ENCODE results near the gene DUSP14.

DUSP14 gene

DNA sequence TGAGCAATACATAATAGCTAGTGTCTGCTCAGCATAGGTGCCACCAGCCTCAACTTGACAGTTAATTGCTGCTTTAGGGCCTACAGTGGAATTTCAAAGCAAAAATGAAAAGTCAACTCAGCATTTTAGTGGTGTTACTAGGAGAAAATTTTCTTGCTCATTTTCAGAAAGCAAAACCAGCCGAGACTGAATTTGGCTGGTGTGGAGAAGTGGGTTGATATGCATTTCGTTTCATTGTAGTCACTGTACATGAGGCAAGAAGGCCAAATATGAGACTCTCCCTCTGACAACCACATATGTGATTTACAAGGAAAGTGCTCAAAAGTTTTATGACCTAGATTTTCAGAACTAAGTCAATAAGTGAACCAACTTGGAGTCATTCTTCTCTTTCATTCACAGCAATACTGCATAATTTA is 54.0 kb downstream of the DUSP14 start:
- H3K9me2 ChIP-seq (replicated peaks; ENCODE audit: control insufficient read depth, low read length) = no peaks in the 10 kb centered on the region
- peaks cover 47% of the 10 kb centered on the region for H3K79me2 ChIP-seq (ENCODE audit: control insufficient read depth, low read length)
- H3K9me3 ChIP-seq (ENCODE audit: control insufficient read depth, insufficient read depth, low read length) = no peaks in the 10 kb centered on the region
- H3K27me3 ChIP-seq (ENCODE audit: control insufficient read depth, low read length) = no peaks in the 10 kb centered on the region
- H3K36me3 ChIP-seq (ENCODE audit: control insufficient read depth, low read length) = peaks cover 89% of the 10 kb centered on the region
- H3K4me1 ChIP-seq (ENCODE audit: control insufficient read depth, low read length) = no peaks in the 10 kb centered on the region
- TF ChIP-seq, protein P1, sequence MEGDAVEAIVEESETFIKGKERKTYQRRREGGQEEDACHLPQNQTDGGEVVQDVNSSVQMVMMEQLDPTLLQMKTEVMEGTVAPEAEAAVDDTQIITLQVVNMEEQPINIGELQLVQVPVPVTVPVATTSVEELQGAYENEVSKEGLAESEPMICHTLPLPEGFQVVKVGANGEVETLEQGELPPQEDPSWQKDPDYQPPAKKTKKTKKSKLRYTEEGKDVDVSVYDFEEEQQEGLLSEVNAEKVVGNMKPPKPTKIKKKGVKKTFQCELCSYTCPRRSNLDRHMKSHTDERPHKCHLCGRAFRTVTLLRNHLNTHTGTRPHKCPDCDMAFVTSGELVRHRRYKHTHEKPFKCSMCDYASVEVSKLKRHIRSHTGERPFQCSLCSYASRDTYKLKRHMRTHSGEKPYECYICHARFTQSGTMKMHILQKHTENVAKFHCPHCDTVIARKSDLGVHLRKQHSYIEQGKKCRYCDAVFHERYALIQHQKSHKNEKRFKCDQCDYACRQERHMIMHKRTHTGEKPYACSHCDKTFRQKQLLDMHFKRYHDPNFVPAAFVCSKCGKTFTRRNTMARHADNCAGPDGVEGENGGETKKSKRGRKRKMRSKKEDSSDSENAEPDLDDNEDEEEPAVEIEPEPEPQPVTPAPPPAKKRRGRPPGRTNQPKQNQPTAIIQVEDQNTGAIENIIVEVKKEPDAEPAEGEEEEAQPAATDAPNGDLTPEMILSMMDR (IDR thresholded peaks at IDR 0.05; ENCODE audit: low read depth, low read length, poor library complexity, severe bottlenecking) = no peak
- H3K4me2 ChIP-seq (ENCODE audit: low read length) = no peak overlapping the region
- peaks cover 3% of the 10 kb centered on the region; the same call in 1 of the 2 replicates for H4K20me1 ChIP-seq (ENCODE audit: control insufficient read depth, insufficient read depth, low read depth, low read length)
- H3F3A ChIP-seq (ENCODE audit: control insufficient read depth, insufficient read depth) = no peaks in the 10 kb centered on the region
- H3K27ac ChIP-seq (ENCODE audit: low read depth, low read length) = no peak overlapping the region
- no peak overlapping the region for H3K4me3 ChIP-seq (ENCODE audit: low read length)

DNA sequence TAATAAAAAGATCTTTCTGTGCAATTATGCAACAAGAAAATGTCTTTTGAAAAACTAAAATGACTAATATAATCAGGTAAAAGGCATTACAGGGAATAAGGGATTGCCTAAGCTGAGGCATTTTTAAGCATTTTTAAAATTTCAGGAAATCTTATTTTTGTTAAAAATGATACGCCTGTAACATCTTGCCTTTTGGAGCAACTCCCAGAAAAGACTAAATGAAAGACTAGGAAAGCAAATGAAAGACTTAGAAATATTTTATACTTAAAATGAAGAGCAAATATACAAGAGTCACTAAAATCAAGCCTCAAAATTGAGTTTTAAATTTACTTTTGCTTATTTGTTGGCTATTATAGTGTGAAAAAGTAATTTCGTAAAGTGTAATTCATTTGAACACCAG is 55.8 kb downstream of the DUSP14 start:
- Histone ChIP-seq H4K20me1 (ENCODE audit: control insufficient read depth, insufficient read depth, low read depth, low read length) (peaks cover 3% of the 10 kb centered on the region; the same call in 1 of the 2 replicates), H3F3A (ENCODE audit: control insufficient read depth, insufficient read depth) (no peaks in the 10 kb centered on the region), H3K4me1 (ENCODE audit: control insufficient read depth, low read length) (no peaks in the 10 kb centered on the region), H3K36me3 (ENCODE audit: control insufficient read depth, low read length) (peaks cover 83% of the 10 kb centered on the region), H3K4me3 (ENCODE audit: low read length) (no peak overlapping the region), H3K9me2 (replicated peaks; ENCODE audit: control insufficient read depth, low read length) (no peaks in the 10 kb centered on the region), H3K27me3 (ENCODE audit: control insufficient read depth, low read length) (no peaks in the 10 kb centered on the region), H3K4me2 (ENCODE audit: low read length) (no peak overlapping the region), H3K27ac (ENCODE audit: low read depth, low read length) (no peak overlapping the region), H3K9me3 (ENCODE audit: control insufficient read depth, insufficient read depth, low read length) (no peaks in the 10 kb centered on the region), H3K79me2 (ENCODE audit: control insufficient read depth, low read length) (peaks cover 63% of the 10 kb centered on the region)
- TF ChIP-seq, protein P1 (IDR thresholded peaks at IDR 0.05; ENCODE audit: low read depth, low read length, poor library complexity, severe bottlenecking) = no peak
- no peak for TF ChIP-seq EZH2phosphoT487 (IDR thresholded peaks at IDR 0.05; ENCODE audit: borderline replicate concordance, low read length)

DNA sequence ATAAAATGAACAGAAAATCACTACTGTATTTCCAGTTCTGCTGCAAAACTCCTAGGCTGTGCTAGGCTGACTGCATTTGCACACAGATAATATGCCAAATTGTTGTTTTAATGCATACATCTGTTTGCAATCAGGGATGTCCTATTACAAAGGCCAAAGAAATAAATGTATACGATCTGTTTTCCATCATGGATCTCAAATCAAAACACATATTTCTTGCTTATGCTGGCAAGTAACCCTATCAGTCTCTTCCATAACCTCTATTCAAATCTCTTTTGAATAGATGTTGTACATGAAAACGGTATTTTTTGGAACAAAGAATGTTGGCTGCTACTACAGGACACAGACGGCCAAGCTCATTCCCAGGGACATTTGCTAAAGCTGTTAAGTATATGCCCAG is 56.6 kb downstream of the DUSP14 start:
- H3K9me2 ChIP-seq (replicated peaks; ENCODE audit: control insufficient read depth, low read length) = no peaks in the 10 kb centered on the region
- peaks cover 83% of the 10 kb centered on the region for H3K36me3 ChIP-seq (ENCODE audit: control insufficient read depth, low read length)
- no peaks in the 10 kb centered on the region for H3F3A ChIP-seq (ENCODE audit: control insufficient read depth, insufficient read depth)
- H3K27ac ChIP-seq (ENCODE audit: low read depth, low read length) = no peak overlapping the region
- TF ChIP-seq, protein P1 (IDR thresholded peaks at IDR 0.05; ENCODE audit: low read depth, low read length, poor library complexity, severe bottlenecking) = no peak
- no peak for TF ChIP-seq EZH2phosphoT487 (IDR thresholded peaks at IDR 0.05; ENCODE audit: borderline replicate concordance, low read length)
- H3K4me3 ChIP-seq (ENCODE audit: low read length) = no peak overlapping the region
- H3K4me2 ChIP-seq (ENCODE audit: low read length) = no peak overlapping the region
- no peaks in the 10 kb centered on the region for H3K9me3 ChIP-seq (ENCODE audit: control insufficient read depth, insufficient read depth, low read length)
- H3K79me2 ChIP-seq (ENCODE audit: control insufficient read depth, low read length) = peaks cover 72% of the 10 kb centered on the region
- H3K4me1 ChIP-seq (ENCODE audit: control insufficient read depth, low read length) = no peaks in the 10 kb centered on the region
- H3K27me3 ChIP-seq (ENCODE audit: control insufficient read depth, low read length) = no peaks in the 10 kb centered on the region
- H4K20me1 ChIP-seq (ENCODE audit: control insufficient read depth, insufficient read depth, low read depth, low read length) = peaks cover 3% of the 10 kb centered on the region; the same call in 1 of the 2 replicates
